Measurements from ENCODE around the gene APOBEC2. TPM values are rescaled to one million over a fixed set of nuclear protein-coding genes. Genes with fewer than 3 reads are reported as not detected.
A peak's percentile ranks its signal among the peaks of the same experiment; 100 is the strongest.

The APOBEC2 gene
- total RNA-seq, 2 donors from 2014 or later, result 42.1 to 103 TPM

- DNase-seq (no peak), ATAC-seq (no peak)
- intact Hi-C loops (cut with DNase I), result no loop called here
These were observed 1.1 kb upstream of the APOBEC2 start for GRCh38 chr6:41051873-41052272.

GRCh38 chr6:41054511-41054910 lies 1.5 kb downstream of the APOBEC2 start:
- DNase-seq (no peak), ATAC-seq (no peak)
- intact Hi-C loops (cut with DNase I), result no loop called here

GRCh38 chr6:41055149-41055548 lies 2.1 kb downstream of the APOBEC2 start:
- ATAC-seq (peak; percentile 66), DNase-seq (no peak)
- intact Hi-C loops (cut with DNase I), result no loop called here

- intact Hi-C loops (cut with DNase I), result no loop called here
- DNase-seq (no peak), ATAC-seq (peak in 1 of 2 donors; percentile 9)
These were observed 3.9 kb downstream of the APOBEC2 start for GRCh38 chr6:41056768-41057490.

GRCh38 chr6:41058783-41059181 lies 5.8 kb downstream of the APOBEC2 start:
- ATAC-seq (no peak), DNase-seq (no peak)
- intact Hi-C loops (cut with DNase I), result no loop called here

- intact Hi-C loops (cut with DNase I), result no loop called here
- DNase-seq, result no peak
- no peak for ATAC-seq
These were observed 6.6 kb downstream of the APOBEC2 start for GRCh38 chr6:41059556-41059955.

- ATAC-seq, result no peak
- intact Hi-C loops (cut with DNase I), result no loop called here
- DNase-seq, result no peak
These were observed 8.3 kb downstream of the APOBEC2 start for GRCh38 chr6:41061196-41061726.

- DNase-seq (no peak), ATAC-seq (no peak)
- intact Hi-C loops (cut with DNase I), result no loop called here
These were observed 9.1 kb downstream of the APOBEC2 start for GRCh38 chr6:41062056-41062455.

GRCh38 chr6:41063884-41064285 lies 10.9 kb downstream of the APOBEC2 start:
- ATAC-seq (peak; percentile 23 to 29), DNase-seq (no peak)
- intact Hi-C loops (cut with DNase I), result no loop called here

GRCh38 chr6:41064841-41065240 lies 11.8 kb downstream of the APOBEC2 start:
- intact Hi-C loops (cut with DNase I), result no loop called here
- DNase-seq (no peak), ATAC-seq (no peak)

GRCh38 chr6:41065550-41066026 lies 12.6 kb downstream of the APOBEC2 start:
- intact Hi-C loops (cut with DNase I), result loop anchor here (2.0 kb wide), 2 partner anchors 33 to 171 kb away; no protein-coding TSS in a partner anchor
- DNase-seq (no peak), ATAC-seq (no peak)

GRCh38 chr6:41066867-41067304 lies 13.9 kb downstream of the APOBEC2 start:
- DNase-seq, result peak; percentile 80
- intact Hi-C loops (cut with DNase I), result loop anchor here (2.0 kb wide), 2 partner anchors 34 to 172 kb away; no protein-coding TSS in a partner anchor
- no peak for ATAC-seq

- DNase-seq (no peak), ATAC-seq (no peak)
- intact Hi-C loops (cut with DNase I), result no loop called here
These were observed 18.5 kb downstream of the APOBEC2 start for GRCh38 chr6:41071501-41071922.

- intact Hi-C loops (cut with DNase I), result no loop called here
- ATAC-seq (peak; percentile 85 to 86), DNase-seq (peak; percentile 100)
These were observed 19.2 kb downstream of the APOBEC2 start, which contains the start of gene OARD1 for GRCh38 chr6:41071923-41072835. Gene OARD1, minus strand, starts transcription at chr6:41072356. Its CDS starts 722 bp downstream, at chr6:41071634.

- peak; percentile 81 to 86 for ATAC-seq
- peak; percentile 99 for DNase-seq
- intact Hi-C loops (cut with DNase I), result no loop called here
These were observed 19.8 kb downstream of the APOBEC2 start, which contains the start of gene NFYA for GRCh38 chr6:41072836-41073202. Gene NFYA, plus strand, starts transcription at chr6:41072974. Its CDS starts 6,116 bp downstream, at chr6:41079090.

GRCh38 chr6:41073203-41073967 lies 20.4 kb downstream of the APOBEC2 start:
- peak; percentile 90 for DNase-seq
- intact Hi-C loops (cut with DNase I), result no loop called here
- peak; percentile 24 to 48 for ATAC-seq

GRCh38 chr6:41073968-41074691 lies 21.1 kb downstream of the APOBEC2 start:
- ATAC-seq, result no peak
- intact Hi-C loops (cut with DNase I), result no loop called here
- DNase-seq, result no peak

All from left cardiac atrium (tissue), 4 donors.